SK-N-MC (cell line): ENCODE measurements around the gene CHD9.
"Not testable (repeated sequence)": the region's sequence is repeated elsewhere in the genome, so short reads cannot be mapped to it uniquely, and the experiment has no call there.

Experiments
- DNase-seq: peaks from one replicate; pipeline ENCODE4 v3.0.0-alpha.2; 2011; ENCODE audit warnings: low read depth, low spot score
- H3K27ac ChIP-seq: fragments of 200-600 bp; sonication (generic); 2 replicates; pipeline ENCODE4 v1.5.1; 2016; ENCODE audit warnings: mixed run types
- H3K36me3 ChIP-seq: fragments of 200-600 bp; sonication (generic); 2 replicates; pipeline ENCODE4 v1.6.1; 2017; ENCODE audit warnings: antibody characterized with exemption, low read length, mixed read lengths; ENCODE audit not compliant: insufficient read depth
- H3K4me3 ChIP-seq: fragments of 200-600 bp; sonication (generic); 2 replicates; pipeline ENCODE4 v1.5.1; 2016
- H3K9ac ChIP-seq: fragments of 200-600 bp; sonication (generic); 2 replicates; pipeline ENCODE4 v1.8.0; 2017; ENCODE audit warnings: mixed run types, mixed read lengths; ENCODE audit not compliant: insufficient read length
- H3K9me3 ChIP-seq: fragments of 200-600 bp; sonication (generic); 2 replicates; pipeline ENCODE4 v1.6.1; 2017; ENCODE audit warnings: low read depth, mild to moderate bottlenecking, antibody characterized with exemption, low read length, moderate library complexity, mixed read lengths
- EZH2 ChIP-seq: fragments of 200-600 bp; sonication (generic); IDR thresholded peaks from one replicate; pipeline ENCODE4 v1.6.1; 2017; ENCODE audit warnings: antibody characterized with exemption
- FOXP2 ChIP-seq: optimal IDR thresholded peaks from 2 replicates; pipeline ENCODE3; 2011; ENCODE audit warnings: mild to moderate bottlenecking, moderate library complexity; ENCODE audit not compliant: insufficient read depth; ENCODE audit errors: extremely low read length, control extremely low read depth
- POLR2AphosphoS5 ChIP-seq: IDR thresholded peaks from 2 replicates; pipeline ENCODE4 v1.6.1; 2012; ENCODE audit warnings: mild to moderate bottlenecking, low read depth, low read length, borderline replicate concordance

CHD9 gene

GRCh38 chr16:53064081-53064578 lies 9.3 kb downstream of the CHD9 start:
- Histone ChIP-seq H3K9me3 (no peaks in the 10 kb centered on the region), H3K36me3 (no peaks in the 10 kb centered on the region), H3K4me3 (no peak overlapping the region), H3K9ac (no peak overlapping the region), H3K27ac (no peak overlapping the region)
- TF ChIP-seq POLR2AphosphoS5 (no peak), EZH2 (no peak), FOXP2 (no peak)
- no peak for DNase-seq

GRCh38 chr16:53065461-53066061 lies 10.8 kb downstream of the CHD9 start:
- Histone ChIP-seq H3K9ac (no peak overlapping the region), H3K4me3 (no peak overlapping the region), H3K9me3 (no peaks in the 10 kb centered on the region), H3K36me3 (no peaks in the 10 kb centered on the region), H3K27ac (no peak overlapping the region)
- no peak for DNase-seq
- TF ChIP-seq POLR2AphosphoS5 (no peak), EZH2 (no peak), FOXP2 (no peak)

GRCh38 chr16:53067675-53068074 lies 12.9 kb downstream of the CHD9 start:
- Histone ChIP-seq H3K36me3 (no peaks in the 10 kb centered on the region), H3K9ac (no peak overlapping the region), H3K4me3 (no peak overlapping the region), H3K27ac (no peak overlapping the region), H3K9me3 (no peaks in the 10 kb centered on the region)
- no peak for DNase-seq
- TF ChIP-seq EZH2 = no peak
- no peak for TF ChIP-seq FOXP2
- TF ChIP-seq POLR2AphosphoS5 = no peak

- Histone ChIP-seq H3K9me3 (no peaks in the 10 kb centered on the region), H3K27ac (no peak overlapping the region), H3K4me3 (no peak overlapping the region), H3K9ac (no peak overlapping the region), H3K36me3 (no peaks in the 10 kb centered on the region)
- TF ChIP-seq FOXP2 (no peak), EZH2 (no peak), POLR2AphosphoS5 (no peak)
- DNase-seq = no peak
These were observed 13.6 kb downstream of the CHD9 start for GRCh38 chr16:53068423-53068833.

GRCh38 chr16:53069772-53070171 lies 15.0 kb downstream of the CHD9 start:
- H3K4me3 ChIP-seq = no peak overlapping the region
- no peak for TF ChIP-seq POLR2AphosphoS5
- TF ChIP-seq EZH2 = no peak
- TF ChIP-seq FOXP2 = no peak
- no peaks in the 10 kb centered on the region for H3K36me3 ChIP-seq

GRCh38 chr16:53071748-53072301 lies 17.0 kb downstream of the CHD9 start:
- Histone ChIP-seq H3K4me3 (peak overlapping the region; percentile 15; the same call in 1 of the 2 replicates), H3K36me3 (no peaks in the 10 kb centered on the region), H3K27ac (no peak overlapping the region), H3K9me3 (no peaks in the 10 kb centered on the region), H3K9ac (no peak overlapping the region)
- TF ChIP-seq EZH2 = no peak
- no peak for TF ChIP-seq FOXP2
- no peak for TF ChIP-seq POLR2AphosphoS5
- no peak for DNase-seq

More at GRCh38 chr16:53069772-53070171, 15.0 kb downstream of the CHD9 start:
- Histone ChIP-seq H3K27ac (no peak overlapping the region), H3K9me3 (no peaks in the 10 kb centered on the region), H3K9ac (no peak overlapping the region)
- no peak for DNase-seq

- DNase-seq = no peak
- Histone ChIP-seq H3K9ac (no peak overlapping the region), H3K9me3 (no peaks in the 10 kb centered on the region), H3K36me3 (no peaks in the 10 kb centered on the region), H3K27ac (no peak overlapping the region), H3K4me3 (no peak overlapping the region)
- TF ChIP-seq EZH2 (no peak), FOXP2 (no peak), POLR2AphosphoS5 (no peak)
These were observed 18.2 kb downstream of the CHD9 start for GRCh38 chr16:53073022-53073421.

- not testable (repeated sequence) for H3K9me3 ChIP-seq
These were observed 19.5 kb downstream of the CHD9 start for GRCh38 chr16:53074296-53074695.

GRCh38 chr16:53075461-53075860 lies 20.7 kb downstream of the CHD9 start:
- H3K9me3 ChIP-seq, H3K36me3 ChIP-seq, H3K9ac ChIP-seq, DNase-seq, H3K4me3 ChIP-seq, H3K27ac ChIP-seq: not testable (repeated sequence)

More at GRCh38 chr16:53074296-53074695, 19.5 kb downstream of the CHD9 start:
- not testable (repeated sequence) for DNase-seq, H3K36me3 ChIP-seq, H3K4me3 ChIP-seq, H3K9ac ChIP-seq, H3K27ac ChIP-seq
